K562 (cell line): ENCODE measurements around the gene SMARCA1. TPM values are rescaled to one million over a fixed set of nuclear protein-coding genes. Genes with fewer than 3 reads are reported as not detected.
A peak's percentile ranks its signal among the peaks of the same experiment; 100 is the strongest.

ENCODE experiments used
- ATAC-seq: fragments of 200-7000 bp; cut with Tn5 transposase; 3 replicates; pipeline ENCODE4 v1.9.1; 2020; ENCODE audit warnings: moderate library complexity
- BruUV-seq: library from RNA; stranded (reverse); fragments of 400-500 nt; replicated peaks from 2 replicates; lab custom pipeline; 2021; lab: Mats Ljungman, UMichigan
- CTCF ChIA-PET: fragments of 300-600 bp; formaldehyde crosslinking; extraction: SDS; loops from one replicate; lab custom pipeline; 2021; ENCODE audit warnings: low intra/inter-chr PET ratio; lab: Yijun Ruan, JAX
- POLR2A ChIA-PET: fragments of 300-600, 350-650 bp; sonication (Branson Sonifier 250); formaldehyde crosslinking; extraction: SDS; loops from one replicate; lab custom pipeline; 2021; ENCODE audit warnings: antibody characterized with exemption, inconsistent platforms; lab: Yijun Ruan, JAX
- DNase-seq, 4 experiments: peaks; one replicate each; pipeline versions ENCODE4 v3.0.0 to v3.0.0-alpha.2; 2011 to 2018; ENCODE audit warnings: low spot score in 3 of 4, mixed read lengths in 3 of 4; ENCODE audit errors: extremely low read depth in 1 of 4
- FAIRE-seq: peaks from 2 replicates; lab custom pipeline; 2011; peaks lifted over from hg19 to GRCh38; lab: Jason Lieb, UNC
- H2AFZ ChIP-seq: 2 replicates; pipeline ENCODE4 v1.6.0; 2011; ENCODE audit warnings: low read depth, low read length, control low read depth, inconsistent platforms
- H3K27ac ChIP-seq: fragments of 200-600 bp; 3 replicates; pipeline ENCODE4 v1.8.0; 2011; ENCODE audit warnings: low read depth, mild to moderate bottlenecking, control low read depth, inconsistent platforms, low read length, moderate library complexity, mixed read lengths; ENCODE audit errors: extremely low read depth
- H3K27me3 ChIP-seq, 2 experiments: fragments of 300-600 bp in 1 of 2; 2 replicates in 1 of 2; 3 replicates in 1 of 2; pipeline versions ENCODE4 v1.6.0 to v1.8.0; 2011; ENCODE audit warnings: inconsistent platforms in 2 of 2, low read length in 2 of 2, mild to moderate bottlenecking in 1 of 2, mixed read lengths in 1 of 2, moderate library complexity in 1 of 2; ENCODE audit not compliant: control insufficient read depth in 2 of 2, insufficient read depth in 2 of 2
- H3K36me3 ChIP-seq: fragments of 300-600 bp; 3 replicates; pipeline ENCODE4 v1.8.0; 2011; ENCODE audit warnings: mild to moderate bottlenecking, low read length, inconsistent platforms; ENCODE audit not compliant: control insufficient read depth, insufficient read depth
- H3K4me1 ChIP-seq, 2 experiments: fragments of 200-600 bp in 1 of 2; replicated peaks in 1 of 2; 2 replicates in 1 of 2; 3 replicates in 1 of 2; pipeline versions ENCODE4 v1.5.1 to v1.8.0; 2011; ENCODE audit warnings: inconsistent platforms in 2 of 2, low read length in 2 of 2, mild to moderate bottlenecking in 1 of 2, mixed read lengths in 1 of 2, moderate library complexity in 1 of 2; ENCODE audit not compliant: control insufficient read depth in 2 of 2, insufficient read depth in 2 of 2
- H3K4me2 ChIP-seq: 2 replicates; pipeline ENCODE4 v1.6.1; 2011; ENCODE audit warnings: low read length, control low read depth, inconsistent platforms, mixed read lengths; ENCODE audit not compliant: insufficient read depth
- H3K4me3 ChIP-seq: fragments of 200-600 bp; sonication (generic), shearing (Covaris generic); 2 replicates; pipeline ENCODE4 v1.5.1; 2016; ENCODE audit warnings: control low read depth, inconsistent platforms
- H3K79me2 ChIP-seq: fragments of 200-600 bp; 3 replicates; pipeline ENCODE4 v1.8.0; 2011; ENCODE audit warnings: low read length, inconsistent platforms; ENCODE audit not compliant: control insufficient read depth, insufficient read depth
- H3K9ac ChIP-seq, 2 experiments: 2 replicates each; pipeline versions ENCODE4 v1.6.0 to v1.6.1; 2011; ENCODE audit warnings: low read depth in 2 of 2, low read length in 2 of 2, control low read depth in 1 of 2, inconsistent platforms in 1 of 2, mild to moderate bottlenecking in 1 of 2, mixed read lengths in 1 of 2; ENCODE audit not compliant: insufficient read depth in 1 of 2
- H3K9me1 ChIP-seq: one replicate; pipeline ENCODE4 v1.6.0; 2011; ENCODE audit warnings: inconsistent platforms, mild to moderate bottlenecking, low read length, moderate library complexity; ENCODE audit not compliant: control insufficient read depth, insufficient read depth
- H3K9me3 ChIP-seq: replicated peaks from 2 replicates; pipeline ENCODE4 v1.5.1; 2011; ENCODE audit warnings: low read depth, low read length, inconsistent platforms; ENCODE audit not compliant: control insufficient read depth, insufficient read depth
- H4K20me1 ChIP-seq: replicated peaks from 2 replicates; pipeline ENCODE4 v1.6.1; 2011; ENCODE audit warnings: low read length, inconsistent platforms, mixed read lengths; ENCODE audit not compliant: control insufficient read depth, insufficient read depth
- ADNP ChIP-seq: fragments of 200-800 bp; sonication (Bioruptor generic); IDR thresholded peaks from 2 replicates; pipeline ENCODE4 v1.6.1; 2016; ENCODE audit warnings: missing genetic modification characterization, missing compliant biosample characterization
- DIDO1 ChIP-seq: fragments of 450-650 bp; IDR thresholded peaks from 2 replicates; pipeline ENCODE4 v1.6.1; 2016; ENCODE audit warnings: low read depth, missing biosample characterization, missing genetic modification characterization
- HNRNPH1 ChIP-seq: fragments of 200-400 bp; formaldehyde crosslinking; optimal IDR thresholded peaks from 2 replicates; pipeline ENCODE3; 2017; ENCODE audit warnings: low read depth, mild to moderate bottlenecking, low read length, moderate library complexity
- KLF16 ChIP-seq: IDR thresholded peaks from 2 replicates; pipeline ENCODE4 v1.6.1; 2016; ENCODE audit warnings: antibody characterized with exemption
- LCOR ChIP-seq: sonication (generic); formaldehyde crosslinking; IDR thresholded peaks from 2 replicates; pipeline ENCODE4 v1.8.0; 2022; ENCODE audit warnings: mild to moderate bottlenecking, missing genetic modification reagents
- MTA2 ChIP-seq: fragments of 450-650 bp; IDR thresholded peaks from 2 replicates; pipeline ENCODE4 v1.6.1; 2016; ENCODE audit warnings: low read depth
- MTF1 ChIP-seq: fragments of 250-450 bp; sonication (Bioruptor Pico); IDR thresholded peaks from 2 replicates; pipeline ENCODE4 v1.9.0; 2021; ENCODE audit warnings: moderate library complexity, mild to moderate bottlenecking, inconsistent platforms, borderline replicate concordance
- NCOA4 ChIP-seq: fragments of 450-650 bp; IDR thresholded peaks from 2 replicates; pipeline ENCODE4 v1.6.1; 2018; ENCODE audit warnings: mild to moderate bottlenecking; ENCODE audit not compliant: partially characterized antibody
- NR3C1 ChIP-seq: sonication (generic); formaldehyde crosslinking; IDR thresholded peaks from 2 replicates; pipeline ENCODE4 v1.8.1; 2022; ENCODE audit warnings: missing genetic modification reagents
- PPARD ChIP-seq: fragments of 250-450 bp; sonication (Bioruptor Pico); IDR thresholded peaks from 2 replicates; pipeline ENCODE4 v1.8.0; 2022; ENCODE audit warnings: inconsistent platforms, mild to moderate bottlenecking, moderate library complexity
- RCOR1 ChIP-seq, 2 experiments: IDR thresholded peaks; 2 replicates each; pipeline ENCODE4 v1.6.1; 2012; ENCODE audit warnings: low read depth in 2 of 2, low read length in 2 of 2, borderline replicate concordance in 1 of 2, improper control_type of control experiment in 1 of 2
- TAF9B ChIP-seq: fragments of 450-650 bp; IDR thresholded peaks from 2 replicates; pipeline ENCODE4 v1.6.1; 2018; ENCODE audit warnings: mild to moderate bottlenecking; ENCODE audit not compliant: partially characterized antibody
- ZBTB7A ChIP-seq: IDR thresholded peaks from 2 replicates; pipeline ENCODE4 v1.6.1; 2011; ENCODE audit warnings: low read depth, mild to moderate bottlenecking, low read length, moderate library complexity, borderline replicate concordance; ENCODE audit not compliant: control insufficient read depth
- ZFP30 ChIP-seq: fragments of 250-450 bp; sonication (Bioruptor Pico); IDR thresholded peaks from 2 replicates; pipeline ENCODE4 v1.8.0; 2022; ENCODE audit warnings: moderate library complexity, mild to moderate bottlenecking, inconsistent platforms, borderline replicate concordance
- WGBS: fragments of 100-300 bp; shearing (Covaris generic); methylation state at CpG from one replicate; pipeline ENCODE4 v1.1.6; 2016; ENCODE audit warnings: low coverage, mixed read lengths; ENCODE audit not compliant: insufficient coverage; ENCODE audit errors: missing lambda C conversion rate; 5-methylcytosine and 5-hydroxymethylcytosine counted together
- in situ Hi-C: fragments of 300-500 bp; cut with MboI; formaldehyde crosslinking; loops from 4 replicates; pipeline ENCODE4 v1.15.0; 2018; ENCODE audit warnings: inconsistent platforms, mixed read lengths
- intact Hi-C: fragments of 100-400 bp; cut with micrococcal nuclease; formaldehyde crosslinking; loops from 2 replicates; pipeline ENCODE4 v1.14.2; 2022
- polyA plus RNA-seq, 8 experiments: library from polyadenylated mRNA; depleted of rRNA in 4 of 8; stranded (reverse) in 5 of 8; unstranded in 3 of 8; fragments of >200 nt; fragmentation: Nextera tagmentation in 2 of 8; fragmentation: Illumina TruSeq in 1 of 8; extraction: Ambion mirVana in 2 of 8; extraction: Trizol in 1 of 8; gene quantifications; 2 replicates each; pipeline versions ENCODE4 v1.2.1 to v1.2.3, GENCODE V29; 2011 to 2014; ENCODE audit warnings: inconsistent platforms in 1 of 8, missing spikeins in 1 of 8
- total RNA-seq, 7 experiments: library from RNA; depleted of rRNA in 6 of 7; stranded (reverse); fragments of >200 nt in 6 of 7; fragmentation: Illumina TruSeq in 2 of 7; extraction: Trizol in 2 of 7; gene quantifications; 2 replicates each; pipeline versions ENCODE4 v1.2.1 to v1.2.3, GENCODE V29; 2011 to 2021; ENCODE audit warnings: low replicate concordance in 1 of 7
- TF ChIP-seq, protein P1 (sequence below): fragments of 250-450 bp; sonication (Bioruptor Pico); IDR thresholded peaks from 2 replicates; pipeline ENCODE4 v1.5.0; 2021; ENCODE audit warnings: mild to moderate bottlenecking, borderline replicate concordance
- TF ChIP-seq, protein P2 (sequence below): fragments of 250-450 bp; sonication (Bioruptor Pico); IDR thresholded peaks from 2 replicates; pipeline ENCODE4 v1.8.0; 2022; ENCODE audit warnings: moderate library complexity, mild to moderate bottlenecking, inconsistent platforms

The SMARCA1 gene
- total and polyA plus RNA-seq, 9 of the 15 experiments (the other 6 are each of a cell fraction or from before 2014, with no cell fraction given), result 0.42 to 3.0 (median 2.0) TPM

DNA sequence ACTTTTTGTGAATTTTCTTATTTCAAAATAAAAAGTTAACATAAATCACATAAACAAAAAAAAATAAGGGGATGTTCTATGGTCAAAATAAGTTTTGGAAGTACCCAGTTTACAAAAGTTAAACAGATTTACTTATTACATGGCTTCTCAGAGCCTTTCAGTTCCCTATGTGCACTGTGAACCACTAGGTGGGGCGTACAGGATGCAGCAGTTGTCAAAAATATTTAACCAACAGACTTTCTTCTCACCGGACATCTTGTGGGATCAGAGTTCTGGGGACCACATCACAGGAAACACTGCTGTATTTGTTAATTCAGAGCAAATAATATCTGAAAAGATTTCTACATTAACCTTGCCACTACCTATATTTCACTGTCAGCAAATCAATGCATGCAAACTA lies 74.1 kb downstream of the SMARCA1 start:
- POLR2A ChIA-PET, result no interaction called here
- intact Hi-C loops (no loop called here), in situ Hi-C loops (no loop called here)
- Histone ChIP-seq H3K9me3 (no peaks in the 10 kb centered on the region), H3K4me3 (no peak overlapping the region), H3K27me3 (no peaks in the 10 kb centered on the region), H3K79me2 (no peaks in the 10 kb centered on the region), H3K27ac (no peak overlapping the region), H2AFZ (no peak overlapping the region), H3K4me2 (no peak overlapping the region), H3K9ac (no peak overlapping the region), H4K20me1 (no peaks in the 10 kb centered on the region), H3K36me3 (no peaks in the 10 kb centered on the region), H3K9me1 (no peaks in the 10 kb centered on the region), H3K4me1 (no peaks in the 10 kb centered on the region)
- no peak for TF ChIP-seq ZFP30 (CRISPR knock-in tag)
- no peak for TF ChIP-seq ZBTB7A
- TF ChIP-seq DIDO1 (tag), result no peak
- TF ChIP-seq, protein P1, sequence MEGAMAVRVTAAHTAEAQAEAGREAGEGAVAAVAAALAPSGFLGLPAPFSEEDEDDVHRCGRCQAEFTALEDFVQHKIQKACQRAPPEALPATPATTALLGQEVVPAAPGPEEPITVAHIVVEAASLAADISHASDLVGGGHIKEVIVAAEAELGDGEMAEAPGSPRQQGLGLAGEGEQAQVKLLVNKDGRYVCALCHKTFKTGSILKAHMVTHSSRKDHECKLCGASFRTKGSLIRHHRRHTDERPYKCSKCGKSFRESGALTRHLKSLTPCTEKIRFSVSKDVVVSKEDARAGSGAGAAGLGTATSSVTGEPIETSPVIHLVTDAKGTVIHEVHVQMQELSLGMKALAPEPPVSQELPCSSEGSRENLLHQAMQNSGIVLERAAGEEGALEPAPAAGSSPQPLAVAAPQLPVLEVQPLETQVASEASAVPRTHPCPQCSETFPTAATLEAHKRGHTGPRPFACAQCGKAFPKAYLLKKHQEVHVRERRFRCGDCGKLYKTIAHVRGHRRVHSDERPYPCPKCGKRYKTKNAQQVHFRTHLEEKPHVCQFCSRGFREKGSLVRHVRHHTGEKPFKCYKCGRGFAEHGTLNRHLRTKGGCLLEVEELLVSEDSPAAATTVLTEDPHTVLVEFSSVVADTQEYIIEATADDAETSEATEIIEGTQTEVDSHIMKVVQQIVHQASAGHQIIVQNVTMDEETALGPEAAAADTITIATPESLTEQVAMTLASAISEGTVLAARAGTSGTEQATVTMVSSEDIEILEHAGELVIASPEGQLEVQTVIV (CRISPR knock-in tag), result no peak
- TF ChIP-seq MTA2, result no peak
- no peak for TF ChIP-seq NCOA4
- no peak for TF ChIP-seq NR3C1
- TF ChIP-seq TAF9B, result no peak
- TF ChIP-seq MTF1 (CRISPR knock-in tag), result no peak
- no peak for TF ChIP-seq ADNP (tag)
- TF ChIP-seq LCOR (CRISPR knock-in tag), result no peak
- no peak for TF ChIP-seq HNRNPH1
- TF ChIP-seq KLF16, result no peak
- TF ChIP-seq, protein P2, sequence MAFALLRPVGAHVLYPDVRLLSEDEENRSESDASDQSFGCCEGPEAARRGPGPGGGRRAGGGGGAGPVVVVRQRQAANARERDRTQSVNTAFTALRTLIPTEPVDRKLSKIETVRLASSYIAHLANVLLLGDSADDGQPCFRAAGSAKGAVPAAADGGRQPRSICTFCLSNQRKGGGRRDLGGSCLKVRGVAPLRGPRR (CRISPR knock-in tag), result no peak
- no peak for TF ChIP-seq RCOR1 (IDR thresholded peaks at IDR 0.05; ENCODE audit: borderline replicate concordance in 1 of 2, low read depth in 2 of 2, low read length in 2 of 2)
- no peak for TF ChIP-seq PPARD
- no peak for FAIRE-seq
- ATAC-seq, result peak; percentile 49; the same call in 1 of the 3 replicates
- CTCF ChIA-PET, result no interaction called here
- peak in 1 of 4 experiments; percentile 1 for DNase-seq
- 5% methylated on average over 2 of the region's 2 CpGs for WGBS
- no TSS peak for BruUV-seq
